Activated CD4-positive, alpha-beta T cell treated with anti-CD3 and anti-CD28 coated beads, Interleukin-2, amount 50 U/mL, for 48 hours (primary cell): Measurements from ENCODE around the gene MYMK.
"Not testable (repeated sequence)": the region's sequence is repeated elsewhere in the genome, so short reads cannot be mapped to it uniquely, and the experiment has no call there.

Experiments
- DNase-seq, 2 experiments: peaks; one replicate each; pipeline ENCODE4 v3.0.0-alpha.2; 2020

The MYMK gene, protein sequence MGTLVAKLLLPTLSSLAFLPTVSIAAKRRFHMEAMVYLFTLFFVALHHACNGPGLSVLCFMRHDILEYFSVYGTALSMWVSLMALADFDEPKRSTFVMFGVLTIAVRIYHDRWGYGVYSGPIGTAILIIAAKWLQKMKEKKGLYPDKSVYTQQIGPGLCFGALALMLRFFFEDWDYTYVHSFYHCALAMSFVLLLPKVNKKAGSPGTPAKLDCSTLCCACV

DNA sequence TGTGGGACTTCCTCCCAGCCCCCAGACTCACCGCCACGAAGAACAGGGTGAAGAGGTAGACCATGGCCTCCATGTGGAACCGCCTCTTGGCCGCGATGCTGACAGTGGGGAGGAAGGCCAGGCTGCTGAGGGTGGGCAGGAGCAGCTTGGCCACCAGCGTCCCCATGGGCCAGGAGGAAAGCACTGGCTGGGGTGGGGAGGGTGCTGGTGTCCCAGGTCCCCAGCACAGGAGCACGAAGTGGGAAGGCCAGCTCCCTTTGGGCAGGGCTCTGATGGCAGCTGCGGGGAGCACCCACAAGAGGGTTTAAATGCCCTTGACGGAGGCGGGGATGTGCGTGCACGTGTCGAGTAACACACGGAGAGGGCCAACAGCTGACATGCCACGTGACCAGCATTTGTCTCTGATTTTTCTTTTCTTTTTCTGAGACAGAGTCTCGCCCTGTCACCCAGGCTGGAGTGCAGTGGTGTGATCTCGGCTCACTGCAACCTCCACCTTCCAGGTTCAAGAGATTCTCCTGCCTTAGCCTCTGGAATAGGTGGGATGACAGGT lies at the start of gene MYMK:
Gene MYMK, minus strand, starts transcription at position 281 of the 550 bp plus-strand sequence. Its CDS starts 115 bp downstream, at position 166.
- DNase-seq: no peak

DNA sequence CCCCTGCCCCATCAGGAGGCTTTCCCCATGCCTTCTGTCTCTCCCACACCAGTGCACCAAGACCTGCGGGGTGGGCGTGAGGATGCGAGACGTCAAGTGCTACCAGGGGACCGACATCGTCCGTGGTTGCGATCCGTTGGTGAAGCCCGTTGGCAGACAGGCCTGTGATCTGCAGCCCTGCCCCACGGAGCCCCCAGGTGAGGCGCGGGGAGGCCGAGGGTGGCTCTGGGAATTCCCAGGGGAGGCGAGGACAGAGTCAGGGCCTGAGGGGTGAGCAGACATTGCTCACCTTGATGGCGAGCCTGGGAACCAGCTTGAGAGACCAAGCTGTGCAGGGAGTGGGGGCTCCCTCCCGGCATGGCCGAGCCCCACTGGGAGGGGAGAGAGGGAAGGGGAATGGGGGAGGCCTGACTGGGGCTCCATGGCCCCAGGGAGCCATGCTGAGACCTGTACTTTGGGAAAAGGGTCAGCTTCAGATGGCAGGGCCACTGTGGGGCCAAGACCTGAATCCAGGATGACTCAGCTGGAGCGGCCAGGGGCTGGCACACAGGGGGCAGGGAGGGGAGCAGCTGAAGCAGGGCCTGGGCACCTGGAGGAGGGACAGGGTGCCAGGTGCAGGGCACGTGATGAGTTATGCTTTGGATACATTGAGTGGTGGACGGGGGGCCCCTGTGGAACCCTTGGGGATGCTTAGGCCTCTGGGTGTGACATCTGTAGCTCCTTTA lies 49.2 kb upstream of the MYMK start:
- DNase-seq: no peak

DNA sequence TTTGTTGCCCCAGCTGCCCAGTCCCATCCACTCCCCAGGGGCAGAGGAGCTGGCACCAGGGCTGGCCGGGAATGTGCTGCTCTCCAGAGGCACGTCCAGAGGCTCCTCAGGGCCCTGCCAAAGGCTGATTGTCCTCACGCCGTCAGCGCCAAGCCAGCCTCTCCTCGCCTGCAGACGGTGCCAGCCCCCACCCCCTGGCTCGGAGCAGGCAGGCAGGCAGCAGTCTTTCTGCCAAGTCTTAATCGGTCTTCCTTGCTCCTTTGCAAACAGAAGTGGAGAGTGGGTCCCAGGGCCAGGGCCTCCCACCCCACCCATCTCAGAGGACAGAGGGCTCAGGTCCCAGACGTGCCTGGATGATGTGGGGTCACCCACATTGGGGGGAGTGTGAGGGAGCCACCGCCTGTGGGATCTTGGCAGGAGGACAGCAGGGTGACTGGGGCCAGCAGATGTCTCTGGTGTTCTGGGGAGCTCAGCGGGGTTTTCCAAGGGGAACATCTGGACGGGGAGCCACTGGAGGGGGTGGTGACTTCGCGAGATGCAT lies 48.1 kb upstream of the MYMK start:
- no peak for DNase-seq

DNA sequence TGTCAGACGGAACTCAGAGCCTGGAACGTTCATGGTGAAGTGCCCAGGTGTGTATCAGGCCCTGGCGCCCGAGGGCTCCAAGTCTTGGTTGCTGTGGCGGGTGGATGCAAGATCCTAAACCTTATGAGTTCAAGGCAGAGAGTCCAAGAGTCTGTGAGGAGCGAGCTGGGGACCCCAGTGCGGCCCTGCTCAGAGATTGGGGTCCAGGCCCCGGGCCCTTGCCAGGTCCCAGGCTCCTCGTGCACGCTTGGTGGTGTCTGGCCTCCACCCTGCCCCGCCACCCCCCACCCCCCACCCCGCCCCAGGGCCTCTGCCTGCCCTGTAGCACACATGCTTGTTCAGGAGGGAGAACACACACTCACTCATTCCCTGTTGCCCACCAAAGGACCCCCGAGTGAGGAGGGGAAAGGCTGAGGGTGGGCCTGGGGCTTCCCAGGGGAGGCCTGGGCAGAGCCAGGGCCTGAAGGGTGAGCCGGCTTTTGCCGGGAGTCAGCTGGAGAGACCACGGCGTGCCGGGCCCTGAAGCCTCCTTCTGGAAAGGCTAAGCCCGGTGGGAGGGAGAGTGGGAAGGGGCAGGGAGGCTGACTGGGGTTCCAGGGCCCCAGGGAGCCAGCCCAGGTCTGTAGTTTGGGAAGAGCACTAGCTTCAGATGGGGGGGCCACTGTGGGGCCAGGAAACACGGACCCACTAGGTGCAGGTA lies 47.3 kb upstream of the MYMK start:
- no peak for DNase-seq

DNA sequence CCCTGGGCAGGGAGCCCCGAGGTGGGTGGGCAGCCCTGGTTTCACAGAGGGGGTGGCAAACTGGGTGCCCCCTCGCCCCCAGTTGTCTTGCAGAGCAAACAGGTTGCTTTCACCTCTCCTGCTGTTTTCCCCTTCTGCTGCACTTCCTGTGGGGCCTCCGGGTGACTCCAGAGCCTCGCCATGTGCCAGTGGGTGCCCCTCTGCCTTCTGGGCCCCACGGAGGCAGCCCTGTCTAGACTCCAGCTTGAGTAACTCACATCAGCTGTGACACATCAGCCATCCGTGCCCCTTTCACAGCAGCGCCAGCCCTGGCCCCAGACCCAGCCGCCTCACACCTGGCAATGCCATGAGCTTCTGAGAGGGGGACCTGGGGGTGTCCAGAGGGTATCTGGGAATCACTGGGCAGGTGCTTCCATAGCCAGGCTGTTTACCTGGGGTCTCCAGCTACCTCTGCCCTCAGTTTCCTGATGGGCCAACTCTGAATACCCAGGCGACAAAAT lies 46.7 kb upstream of the MYMK start:
- DNase-seq: no peak

DNA sequence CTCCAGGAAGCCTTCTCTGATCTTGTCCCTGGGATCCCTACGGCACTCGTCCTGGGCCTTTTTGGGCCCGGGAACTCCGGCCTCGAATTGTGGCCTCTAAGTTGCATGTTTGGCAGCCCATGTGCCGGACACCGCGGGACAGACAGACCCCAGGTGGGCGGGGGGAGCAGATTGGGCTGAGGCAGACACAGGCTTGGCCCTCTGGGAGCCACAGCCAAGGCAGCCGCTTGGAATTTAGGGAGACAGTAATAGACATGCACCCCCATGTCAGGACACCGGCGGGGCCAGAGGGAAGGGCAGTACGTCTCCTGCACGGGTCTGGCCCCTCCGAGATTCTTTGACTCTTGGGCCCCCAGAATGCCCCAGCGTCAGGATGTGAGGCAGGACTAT lies 45.9 kb upstream of the MYMK start:
- no peak for DNase-seq

DNA sequence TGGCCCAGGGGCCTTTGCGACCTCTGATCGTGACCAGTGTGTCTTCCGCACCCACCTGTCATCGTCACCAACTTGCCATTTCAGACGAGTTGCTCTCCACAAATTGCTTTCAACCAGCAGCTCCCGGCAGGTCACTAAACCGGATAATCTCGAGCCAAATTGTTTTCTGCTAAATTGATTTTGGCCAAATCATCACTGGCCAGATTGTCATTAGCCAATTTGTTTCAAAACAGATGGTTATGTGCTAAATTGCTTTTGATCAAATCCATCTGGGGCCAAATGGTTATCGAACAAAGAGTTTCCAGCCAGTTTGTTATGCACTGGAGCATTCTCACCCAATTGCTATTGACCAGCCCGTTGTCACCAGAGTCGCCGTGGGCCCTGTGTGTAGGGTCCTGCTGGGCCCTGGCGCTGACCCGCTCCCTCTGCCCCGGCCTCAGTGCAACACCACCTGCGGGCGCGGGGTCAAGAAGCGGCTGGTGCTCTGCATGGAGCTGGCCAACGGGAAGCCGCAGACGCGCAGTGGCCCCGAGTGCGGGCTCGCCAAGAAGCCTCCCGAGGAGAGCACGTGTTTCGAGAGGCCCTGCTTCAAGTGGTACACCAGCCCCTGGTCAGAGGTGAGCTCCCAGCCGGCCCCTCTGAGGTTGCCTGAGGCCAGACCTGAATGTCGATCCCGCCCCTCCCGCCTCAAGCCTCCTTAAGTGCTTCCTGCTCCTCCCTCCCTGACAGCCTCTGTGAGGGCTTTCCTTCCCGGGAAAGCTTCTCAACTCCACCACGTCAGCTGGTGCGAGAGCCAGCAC lies 45.3 kb upstream of the MYMK start:
- no peak for DNase-seq

DNA sequence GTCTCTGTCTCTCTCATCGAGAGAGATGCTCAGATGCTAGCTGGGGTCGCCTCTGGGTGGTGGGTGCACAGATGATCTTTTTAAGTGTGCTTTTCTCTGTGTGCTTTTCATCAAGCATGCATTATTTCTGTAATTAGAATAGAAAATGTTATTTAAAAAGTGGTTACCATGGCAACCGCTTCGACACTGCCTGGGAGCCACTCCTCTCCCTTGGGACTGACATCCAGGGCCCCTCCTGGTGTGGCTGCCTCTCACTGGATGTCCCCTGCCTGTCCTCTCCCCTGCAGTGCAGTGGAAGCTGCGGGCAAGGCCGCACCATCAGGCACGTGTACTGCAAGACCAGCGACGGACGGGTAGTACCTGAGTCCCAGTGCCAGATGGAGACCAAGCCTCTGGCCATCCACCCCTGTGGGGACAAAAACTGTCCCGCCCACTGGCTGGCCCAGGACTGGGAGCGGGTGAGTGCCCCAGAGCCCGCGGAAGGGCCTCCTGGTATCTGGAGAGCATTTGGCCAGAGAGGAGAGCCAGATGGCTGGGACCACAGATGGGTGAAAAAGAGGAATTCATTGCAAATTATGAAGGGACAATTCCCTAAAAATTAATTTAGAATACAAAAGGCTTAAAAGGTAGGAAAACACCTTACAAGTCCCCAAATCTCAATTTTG lies 44.5 kb upstream of the MYMK start:
- DNase-seq: no peak

DNA sequence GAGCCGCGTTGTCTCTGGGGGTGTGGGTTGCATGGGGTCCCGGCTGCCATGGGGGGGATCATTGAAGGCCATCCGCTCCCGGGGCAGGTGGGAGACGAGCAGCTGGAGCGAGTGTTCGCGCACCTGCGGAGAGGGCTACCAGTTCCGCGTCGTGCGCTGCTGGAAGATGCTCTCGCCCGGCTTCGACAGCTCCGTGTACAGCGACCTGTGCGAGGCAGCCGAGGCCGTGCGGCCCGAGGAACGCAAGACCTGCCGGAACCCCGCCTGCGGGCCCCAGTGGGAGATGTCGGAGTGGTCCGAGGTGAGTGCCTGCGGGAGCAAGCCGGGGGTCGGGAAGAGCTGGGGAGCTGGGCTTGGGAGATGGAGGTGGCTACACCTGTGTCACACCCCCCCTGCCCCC lies 43.4 kb upstream of the MYMK start:
- no peak for DNase-seq

DNA sequence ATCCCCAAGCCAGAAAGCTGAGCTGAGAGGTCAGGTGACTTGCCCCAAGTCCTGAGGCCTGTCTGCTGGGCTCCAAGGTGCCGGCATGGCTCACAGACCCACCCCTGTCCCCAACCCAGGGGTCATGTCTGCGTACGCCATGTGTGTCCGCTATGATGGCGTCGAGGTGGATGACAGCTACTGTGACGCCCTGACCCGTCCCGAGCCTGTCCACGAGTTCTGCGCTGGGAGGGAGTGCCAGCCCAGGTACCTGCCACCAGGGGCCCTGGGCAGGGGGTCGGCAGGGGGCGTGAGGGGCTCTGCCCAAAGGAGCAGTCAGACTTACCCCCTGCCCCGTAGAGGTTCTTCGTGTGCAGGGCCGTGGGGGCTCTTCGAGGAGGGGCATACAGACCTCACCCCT lies 42.1 kb upstream of the MYMK start:
- no peak for DNase-seq

DNA sequence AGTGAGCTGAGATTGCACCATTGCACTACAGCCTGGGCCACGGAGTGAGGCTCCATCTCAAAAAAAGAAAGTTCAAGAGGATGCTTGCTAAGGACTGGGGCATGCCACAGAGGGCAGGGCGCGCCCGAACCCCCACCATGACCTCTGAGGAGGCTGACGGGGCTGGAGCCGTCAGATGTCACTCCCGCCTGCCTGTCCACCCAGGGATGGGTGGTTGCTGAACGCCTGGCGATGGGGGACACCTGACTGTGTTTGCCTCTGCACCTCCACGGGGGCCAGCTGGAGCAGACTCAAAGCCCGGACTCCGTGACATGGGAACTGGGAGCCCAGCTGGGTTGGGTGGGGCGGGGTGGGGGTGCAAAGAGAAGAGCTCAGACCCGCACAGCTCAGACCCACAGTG lies 41.6 kb upstream of the MYMK start:
- DNase-seq: no peak

DNA sequence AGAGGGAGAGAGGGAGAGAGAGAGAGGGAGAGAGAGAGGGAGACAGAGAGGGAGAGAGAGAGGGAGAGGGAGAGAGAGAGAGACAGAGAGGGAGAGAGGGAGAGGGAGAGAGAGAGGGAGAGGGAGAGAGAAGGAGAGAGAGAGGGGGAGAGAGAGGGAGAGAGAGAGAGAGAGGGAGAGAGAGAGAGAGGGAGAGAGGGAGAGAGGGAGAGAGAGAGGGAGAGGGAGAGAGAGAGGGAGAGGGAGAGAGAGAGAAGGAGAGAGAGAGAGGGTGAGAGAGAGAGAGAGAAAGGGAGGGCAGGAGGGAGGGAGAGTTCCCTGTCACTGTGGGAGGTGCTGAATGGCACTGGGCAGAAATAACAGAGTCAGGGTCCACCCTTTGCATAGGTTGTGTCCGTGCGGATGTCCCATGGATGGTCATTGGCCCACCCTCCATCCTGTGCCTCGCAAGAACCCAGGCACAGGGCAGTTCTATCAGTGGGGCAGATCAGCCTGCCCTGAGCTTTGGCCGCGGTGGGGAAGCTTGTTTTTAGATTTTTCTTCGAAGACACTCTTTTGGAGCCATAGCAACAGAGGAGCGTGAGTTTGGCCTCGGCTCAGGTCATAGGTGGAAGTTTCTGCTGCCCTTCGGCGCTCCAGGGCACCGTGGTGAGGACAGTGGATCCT lies 39.8 kb upstream of the MYMK start:
- DNase-seq: no peak

DNA sequence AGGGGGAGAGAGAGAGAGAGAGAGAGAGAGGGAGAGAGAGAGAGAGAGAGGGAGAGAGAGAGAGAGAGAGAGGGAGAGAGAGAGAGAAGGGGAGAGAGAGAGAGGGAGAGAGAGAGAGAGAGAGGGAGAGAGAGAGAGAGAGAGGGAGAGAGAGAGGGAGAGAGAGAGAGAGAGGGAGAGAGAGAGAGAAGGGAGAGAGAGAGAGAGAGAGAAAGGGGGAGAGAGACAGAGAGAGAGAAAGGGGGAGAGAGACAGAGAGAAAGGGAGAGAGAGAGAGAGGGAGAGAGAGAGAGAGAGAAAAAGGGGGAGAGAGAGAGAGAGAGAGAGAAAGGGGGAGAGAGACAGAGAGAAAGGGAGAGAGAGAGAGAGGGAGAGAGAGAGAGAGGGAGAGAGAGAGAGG lies 39.1 kb upstream of the MYMK start:
- not testable (repeated sequence) for DNase-seq

DNA sequence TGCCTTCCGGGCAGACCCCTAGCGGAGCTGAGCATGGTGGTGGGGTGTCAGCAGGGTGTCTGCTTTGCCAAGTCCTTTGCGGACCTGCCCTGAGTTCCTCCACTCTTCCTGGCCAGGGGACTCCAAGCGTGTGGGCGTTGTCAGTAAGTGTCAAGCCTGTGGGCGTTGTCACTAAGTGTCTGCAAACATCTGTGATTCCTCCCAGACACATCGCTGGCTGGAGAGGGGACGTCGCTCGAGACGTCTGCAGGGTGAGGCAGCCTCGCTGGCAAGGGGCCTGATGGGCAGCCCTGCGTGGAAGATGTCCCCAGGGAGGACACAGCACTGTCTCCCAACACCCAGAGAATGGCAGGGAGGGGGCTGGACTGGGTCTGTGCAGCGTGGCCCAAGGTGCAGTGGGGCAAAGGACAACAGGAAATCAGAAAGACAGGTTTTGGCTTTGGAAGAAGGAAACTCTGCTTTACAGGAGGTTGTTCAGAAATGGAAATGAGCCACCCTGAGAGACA lies 38.6 kb upstream of the MYMK start:
- no peak for DNase-seq

DNA sequence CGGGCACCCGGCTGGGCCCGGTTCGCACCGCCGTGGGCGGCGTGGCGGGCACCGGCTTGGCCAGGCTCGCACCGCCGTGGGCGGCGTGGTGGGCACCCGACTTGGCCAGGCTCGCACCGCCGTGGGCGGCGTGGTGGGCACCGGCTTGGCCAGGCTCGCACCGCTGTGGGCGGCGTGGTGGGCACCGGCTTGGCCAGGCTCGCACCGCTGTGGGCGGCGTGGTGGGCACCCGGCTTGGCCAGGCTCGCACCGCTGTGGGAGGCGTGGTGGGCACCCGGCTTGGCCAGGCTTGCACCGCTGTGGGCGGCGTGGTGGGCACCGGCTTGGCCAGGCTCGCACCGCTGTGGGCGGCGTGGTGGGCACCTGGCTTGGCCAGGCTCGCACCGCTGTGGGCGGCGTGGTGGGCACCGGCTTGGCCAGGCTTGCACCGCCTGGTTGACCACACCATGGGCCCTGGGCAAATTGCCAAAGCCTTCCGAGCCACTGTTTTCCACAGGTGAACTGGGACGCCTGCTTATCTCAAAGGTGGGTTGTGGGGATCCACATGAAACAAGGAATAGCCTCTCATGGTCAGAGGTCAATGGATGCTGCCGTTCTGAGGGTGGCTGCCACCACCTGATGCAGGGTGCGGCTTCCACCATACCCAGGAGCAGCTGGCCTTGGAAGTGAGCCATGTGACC lies 38.0 kb upstream of the MYMK start:
- DNase-seq: no peak

DNA sequence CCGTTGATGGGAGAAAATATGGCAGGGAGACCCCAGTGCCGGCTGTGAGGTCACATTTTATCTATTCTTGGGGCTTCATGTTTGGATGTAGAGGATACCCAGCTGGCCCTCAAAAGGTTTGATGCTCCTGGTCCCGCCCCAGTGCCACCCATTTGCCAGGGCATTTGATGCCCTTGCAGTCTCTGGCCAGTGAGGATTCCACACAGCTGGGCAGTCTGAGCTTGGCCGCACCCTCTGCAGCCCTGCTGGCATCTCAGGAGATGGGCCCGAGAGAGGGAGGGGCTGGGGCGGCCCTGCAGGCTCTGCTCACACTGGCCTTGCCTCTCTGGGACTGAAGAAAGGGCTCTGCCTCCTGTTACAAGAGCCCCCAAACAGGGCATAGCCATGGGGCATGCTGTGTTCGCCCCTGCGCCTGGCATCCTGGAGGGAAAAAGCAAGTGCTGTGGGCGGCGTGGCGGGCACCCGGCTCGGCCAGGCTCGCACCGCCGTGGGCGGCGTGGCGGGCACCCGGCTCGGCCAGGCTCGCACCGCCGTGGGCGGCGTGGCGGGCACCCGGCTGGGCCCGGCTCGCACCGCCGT lies 37.3 kb upstream of the MYMK start:
- DNase-seq: no peak

DNA sequence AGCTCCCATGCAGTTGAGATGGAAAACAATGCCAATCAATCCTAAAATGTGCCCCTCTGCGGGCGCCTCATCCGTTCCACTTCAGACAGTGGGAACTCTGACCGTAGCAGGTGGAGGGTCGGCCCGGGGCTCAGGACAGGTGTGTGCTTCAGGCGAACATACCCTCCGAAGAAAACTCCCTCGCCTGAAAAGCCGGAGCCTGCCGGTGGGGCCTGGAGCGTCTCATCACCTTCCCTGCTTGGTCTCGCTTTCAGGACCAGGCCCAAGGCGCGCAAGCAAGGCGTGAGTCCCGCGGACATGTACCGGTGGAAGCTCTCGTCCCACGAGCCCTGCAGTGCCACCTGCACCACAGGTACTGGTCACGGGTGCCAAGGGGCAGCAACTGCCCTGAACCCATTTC lies 36.2 kb upstream of the MYMK start:
- no peak for DNase-seq

DNA sequence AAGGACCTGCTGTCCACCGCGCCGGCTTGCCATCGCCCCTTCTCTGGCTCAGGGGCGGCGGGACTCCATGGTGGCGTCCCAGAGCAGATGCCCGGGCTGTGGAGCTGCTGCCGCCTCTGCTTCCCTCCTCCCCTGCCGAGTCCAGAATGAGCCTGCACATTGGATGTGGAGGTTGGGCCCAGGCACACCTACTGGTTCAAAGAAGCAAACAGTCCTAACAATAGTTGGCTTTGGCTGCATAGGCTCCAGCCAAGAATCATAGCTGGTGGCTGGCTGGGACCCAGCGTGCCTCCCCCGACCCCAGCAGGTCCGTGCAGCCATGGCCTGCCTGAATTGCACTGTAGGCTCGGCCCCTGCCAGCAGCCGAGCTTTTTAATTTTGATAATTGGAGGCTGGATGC lies 35.6 kb upstream of the MYMK start:
- no peak for DNase-seq

DNA sequence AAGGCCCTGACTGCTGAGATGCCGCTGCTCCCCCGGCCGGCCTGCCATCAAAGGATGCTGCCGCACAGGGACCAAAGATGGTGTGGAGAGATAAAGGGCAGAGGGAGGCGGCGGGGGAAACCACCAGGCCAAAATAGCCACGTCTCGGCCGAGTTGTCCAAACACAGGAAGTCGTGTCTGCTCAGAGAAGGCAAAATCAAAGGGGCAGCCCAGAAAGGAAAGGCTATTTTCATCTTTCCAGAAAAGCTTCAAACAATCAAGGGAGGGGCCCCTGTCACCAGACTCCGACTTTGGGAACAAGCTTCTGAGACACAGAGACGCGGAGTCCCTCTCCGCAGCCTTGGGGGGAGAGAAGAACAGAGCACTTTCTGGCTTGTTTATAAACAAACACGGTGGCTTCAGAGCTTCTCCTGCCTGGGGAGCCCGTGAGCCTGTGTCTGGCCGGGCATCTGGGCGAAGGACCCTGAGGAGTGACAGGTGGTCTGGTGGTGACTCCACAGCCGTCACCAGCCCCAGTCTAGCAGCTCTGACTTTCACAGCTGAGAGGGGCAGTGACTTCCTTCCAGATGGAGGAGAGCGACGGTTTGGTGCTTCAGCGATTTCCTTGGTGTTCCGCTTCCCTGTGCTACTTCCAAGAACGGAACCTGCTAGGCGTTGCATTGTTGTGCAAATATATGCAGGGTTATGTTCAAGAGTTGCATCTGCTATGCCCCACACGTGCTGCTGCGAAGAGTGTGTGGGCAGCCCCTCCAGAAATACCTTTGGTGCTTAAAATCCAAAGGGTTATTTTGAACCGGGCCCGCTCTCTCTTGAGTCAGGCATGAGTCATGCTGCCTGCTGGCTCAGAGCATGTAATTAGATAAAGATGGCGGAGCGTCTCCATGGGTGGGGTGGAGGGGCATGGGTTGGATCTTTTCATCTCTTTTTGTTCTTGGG lies 33.7 kb upstream of the MYMK start:
- DNase-seq: peak; percentile 28 to 40
